ENCODE results near the gene FBXL4.

The FBXL4 gene

DNA sequence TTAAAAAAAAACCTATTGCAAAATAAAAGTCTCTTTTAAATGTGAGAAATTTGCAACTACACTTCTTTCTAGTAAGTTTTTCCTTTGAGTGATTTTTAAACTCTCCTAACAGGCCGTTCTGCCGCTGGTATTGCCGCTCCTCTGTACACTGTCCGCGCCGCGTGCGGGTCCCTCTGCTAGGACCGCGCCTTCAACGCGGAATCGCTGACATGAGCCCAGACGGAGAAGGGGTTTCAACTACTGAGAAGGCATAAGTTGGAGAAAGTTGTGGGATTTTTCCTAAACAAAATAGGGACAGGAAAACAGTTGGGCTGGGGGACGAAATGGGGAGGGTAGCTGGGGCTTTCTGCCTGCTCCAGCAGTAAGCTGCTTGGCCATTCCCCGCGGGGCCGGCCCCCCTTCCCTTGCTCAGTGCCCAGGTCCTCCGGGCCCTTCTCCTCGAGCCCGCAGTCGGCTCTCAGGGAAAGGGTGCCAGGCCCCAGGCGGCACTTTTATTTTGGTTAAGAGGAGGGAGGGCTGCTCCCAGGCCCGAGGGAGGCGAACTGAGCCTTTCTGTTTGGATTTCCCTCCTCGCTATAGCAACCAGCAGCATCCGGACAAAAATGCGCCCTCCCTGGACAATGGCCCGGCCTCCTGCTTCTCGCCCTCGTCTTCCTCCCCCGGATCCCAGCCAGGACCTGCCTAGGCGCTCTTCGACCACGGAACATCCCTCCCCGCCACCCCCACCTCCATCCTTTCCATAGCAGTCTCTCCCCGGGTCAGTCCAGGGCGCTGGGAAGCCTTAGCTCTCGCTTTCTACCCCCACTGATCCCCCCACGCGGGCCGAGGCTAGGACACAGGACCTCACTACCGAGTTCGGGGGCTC is 120.2 kb downstream of the FBXL4 start:
- no peak overlapping the region for H3K4me3 ChIP-seq (ENCODE audit: low read depth, low read length)
- TF ChIP-seq, protein P1, sequence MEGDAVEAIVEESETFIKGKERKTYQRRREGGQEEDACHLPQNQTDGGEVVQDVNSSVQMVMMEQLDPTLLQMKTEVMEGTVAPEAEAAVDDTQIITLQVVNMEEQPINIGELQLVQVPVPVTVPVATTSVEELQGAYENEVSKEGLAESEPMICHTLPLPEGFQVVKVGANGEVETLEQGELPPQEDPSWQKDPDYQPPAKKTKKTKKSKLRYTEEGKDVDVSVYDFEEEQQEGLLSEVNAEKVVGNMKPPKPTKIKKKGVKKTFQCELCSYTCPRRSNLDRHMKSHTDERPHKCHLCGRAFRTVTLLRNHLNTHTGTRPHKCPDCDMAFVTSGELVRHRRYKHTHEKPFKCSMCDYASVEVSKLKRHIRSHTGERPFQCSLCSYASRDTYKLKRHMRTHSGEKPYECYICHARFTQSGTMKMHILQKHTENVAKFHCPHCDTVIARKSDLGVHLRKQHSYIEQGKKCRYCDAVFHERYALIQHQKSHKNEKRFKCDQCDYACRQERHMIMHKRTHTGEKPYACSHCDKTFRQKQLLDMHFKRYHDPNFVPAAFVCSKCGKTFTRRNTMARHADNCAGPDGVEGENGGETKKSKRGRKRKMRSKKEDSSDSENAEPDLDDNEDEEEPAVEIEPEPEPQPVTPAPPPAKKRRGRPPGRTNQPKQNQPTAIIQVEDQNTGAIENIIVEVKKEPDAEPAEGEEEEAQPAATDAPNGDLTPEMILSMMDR (IDR thresholded peaks at IDR 0.05; ENCODE audit: borderline replicate concordance, insufficient read depth, low read depth, low read length), result no peak

DNA sequence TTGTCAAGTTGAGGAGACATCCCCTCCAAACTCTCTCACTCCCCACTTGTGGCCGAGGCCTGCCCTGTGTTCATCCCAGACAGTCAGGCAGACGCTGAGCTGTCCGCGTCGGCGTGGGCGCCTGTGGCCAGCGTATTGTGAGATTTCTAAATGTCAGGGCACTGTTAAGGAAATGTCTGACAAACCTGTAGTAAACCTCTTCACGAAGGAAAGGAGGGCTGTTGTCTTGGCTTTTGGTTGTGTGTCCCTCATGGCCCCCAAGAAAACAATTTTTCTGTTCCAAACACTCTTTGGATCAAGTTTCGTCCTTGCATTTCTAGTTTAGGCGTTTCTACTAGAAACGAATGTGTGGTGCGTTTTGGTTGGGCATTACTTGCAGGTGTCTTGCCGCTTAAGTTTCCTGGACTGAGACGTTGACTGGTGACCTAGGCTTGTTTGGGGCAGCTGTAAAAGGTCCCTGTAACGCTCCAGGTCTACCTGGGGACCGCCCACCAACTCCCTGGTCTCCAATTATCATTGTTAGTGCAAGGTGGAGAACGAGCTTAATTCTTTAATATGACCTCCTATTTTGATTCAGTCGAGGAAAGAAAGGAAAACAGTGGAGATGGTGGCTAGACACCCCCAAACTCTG is 122.0 kb downstream of the FBXL4 start:
- TF ChIP-seq, protein P1 (IDR thresholded peaks at IDR 0.05; ENCODE audit: borderline replicate concordance, insufficient read depth, low read depth, low read length), result no peak
- no peak overlapping the region for H3K4me3 ChIP-seq (ENCODE audit: low read depth, low read length)

DNA sequence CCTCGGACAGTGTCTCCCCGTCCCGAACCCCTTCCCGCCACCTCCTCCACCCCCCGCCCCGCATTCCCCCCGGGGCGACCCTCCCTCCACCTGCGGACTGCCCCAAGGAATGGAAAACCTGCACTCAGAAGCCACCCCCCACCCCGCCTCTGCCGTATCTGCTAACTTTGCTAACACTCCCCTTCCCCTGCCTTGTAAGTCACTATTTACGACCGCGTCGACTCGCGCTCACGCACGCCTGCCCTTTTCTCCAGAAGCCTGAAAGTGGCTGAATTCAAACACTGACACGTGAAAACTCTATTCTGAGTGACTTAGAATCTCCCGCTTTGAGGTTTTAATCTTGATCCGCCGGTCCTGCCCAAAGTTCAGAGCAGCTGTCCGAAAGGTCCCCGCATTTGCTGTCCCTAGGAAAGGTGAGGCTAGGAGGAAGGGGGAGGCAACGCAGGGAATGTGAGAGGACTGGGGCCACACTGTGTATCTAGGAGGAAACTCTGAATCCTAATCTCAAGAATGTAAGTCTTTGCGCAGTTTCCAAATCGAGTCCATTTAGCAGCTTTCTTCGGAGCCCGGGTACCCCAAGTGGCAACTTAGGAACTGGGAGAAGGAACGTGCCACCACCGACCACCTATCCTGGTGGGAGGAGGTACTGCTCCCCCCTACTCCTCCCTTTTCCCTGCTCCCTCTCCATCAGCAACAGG is 122.7 kb downstream of the FBXL4 start:
- no peak overlapping the region for H3K4me3 ChIP-seq (ENCODE audit: low read depth, low read length)

DNA sequence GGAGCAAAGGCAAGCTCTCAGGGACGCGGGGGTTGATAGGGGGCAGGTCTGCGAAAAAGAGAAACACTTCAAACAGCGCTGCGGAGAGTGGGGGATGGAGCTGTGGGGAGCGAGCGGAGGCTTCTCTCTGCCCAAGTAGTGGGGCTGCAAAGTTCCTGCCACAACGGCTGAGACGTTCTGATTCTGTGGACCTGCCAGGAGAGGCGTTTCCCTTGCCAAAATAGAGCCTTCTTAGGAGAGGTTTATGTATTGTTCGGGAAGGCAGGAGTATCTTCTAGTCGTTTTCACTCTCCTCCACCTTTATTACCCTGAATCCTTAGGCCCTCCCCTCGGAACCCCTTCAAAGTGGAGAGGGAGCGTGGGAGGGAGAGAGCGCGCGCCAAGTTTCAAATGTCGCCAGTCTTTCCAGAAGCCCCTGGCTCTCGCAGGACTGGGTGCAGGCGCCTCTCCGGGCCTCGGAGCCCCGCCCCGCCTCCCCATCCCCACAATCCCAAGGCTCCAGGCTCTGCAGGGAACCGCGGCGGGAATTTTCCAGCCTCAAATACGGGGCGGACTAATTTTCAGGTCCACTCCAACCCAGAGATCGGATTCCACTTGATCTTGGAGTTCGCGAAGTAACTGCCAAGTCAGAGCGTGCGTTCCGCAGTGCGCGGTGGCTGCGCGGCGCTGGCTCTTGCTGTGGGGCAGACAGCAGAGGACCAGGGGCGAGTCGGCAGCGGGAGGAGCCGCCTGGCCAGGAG is 123.4 kb downstream of the FBXL4 start:
- TF ChIP-seq, protein P1 (IDR thresholded peaks at IDR 0.05; ENCODE audit: borderline replicate concordance, insufficient read depth, low read depth, low read length), result no peak
- H3K4me3 ChIP-seq (ENCODE audit: low read depth, low read length), result no peak overlapping the region

More for the DNA sequence above, 122.7 kb downstream of the FBXL4 start:
- TF ChIP-seq, protein P1 (IDR thresholded peaks at IDR 0.05; ENCODE audit: borderline replicate concordance, insufficient read depth, low read depth, low read length), result no peak

DNA sequence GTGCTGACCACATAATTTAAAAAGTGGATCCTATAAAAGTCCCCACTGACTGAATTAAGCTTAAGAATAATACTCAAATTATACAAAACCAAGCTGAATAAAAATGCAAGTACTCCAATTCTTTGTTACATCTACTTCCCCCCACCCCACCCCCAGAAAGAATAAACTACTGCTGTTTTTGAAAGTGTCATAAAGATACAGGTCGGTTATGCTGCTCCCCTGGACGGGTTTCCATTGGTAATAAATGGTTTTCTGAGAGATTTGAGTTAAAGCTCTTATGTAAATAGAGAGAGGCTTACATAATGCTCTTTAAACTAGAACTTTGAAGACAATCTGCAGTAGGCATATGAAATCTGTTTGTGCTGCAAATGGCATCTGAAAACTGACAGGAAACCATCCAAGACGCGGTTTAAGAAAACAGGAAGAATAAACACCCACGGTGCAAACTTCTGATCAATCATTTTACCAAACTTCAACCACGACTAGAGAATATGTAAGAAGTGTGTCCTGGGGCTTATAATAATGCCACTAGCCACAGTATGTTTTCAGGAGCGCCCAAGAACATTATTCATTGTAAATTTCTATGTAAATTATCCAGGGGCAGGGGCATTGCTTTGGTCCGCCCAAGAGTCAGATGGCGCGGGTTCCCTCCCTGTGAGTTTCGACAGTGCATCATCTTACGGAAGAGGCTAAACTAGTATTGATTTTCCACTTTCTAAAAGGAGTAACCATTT is 124.2 kb downstream of the FBXL4 start:
- H3K4me3 ChIP-seq (ENCODE audit: low read depth, low read length), result no peak overlapping the region
- TF ChIP-seq, protein P1 (IDR thresholded peaks at IDR 0.05; ENCODE audit: borderline replicate concordance, insufficient read depth, low read depth, low read length), result no peak

DNA sequence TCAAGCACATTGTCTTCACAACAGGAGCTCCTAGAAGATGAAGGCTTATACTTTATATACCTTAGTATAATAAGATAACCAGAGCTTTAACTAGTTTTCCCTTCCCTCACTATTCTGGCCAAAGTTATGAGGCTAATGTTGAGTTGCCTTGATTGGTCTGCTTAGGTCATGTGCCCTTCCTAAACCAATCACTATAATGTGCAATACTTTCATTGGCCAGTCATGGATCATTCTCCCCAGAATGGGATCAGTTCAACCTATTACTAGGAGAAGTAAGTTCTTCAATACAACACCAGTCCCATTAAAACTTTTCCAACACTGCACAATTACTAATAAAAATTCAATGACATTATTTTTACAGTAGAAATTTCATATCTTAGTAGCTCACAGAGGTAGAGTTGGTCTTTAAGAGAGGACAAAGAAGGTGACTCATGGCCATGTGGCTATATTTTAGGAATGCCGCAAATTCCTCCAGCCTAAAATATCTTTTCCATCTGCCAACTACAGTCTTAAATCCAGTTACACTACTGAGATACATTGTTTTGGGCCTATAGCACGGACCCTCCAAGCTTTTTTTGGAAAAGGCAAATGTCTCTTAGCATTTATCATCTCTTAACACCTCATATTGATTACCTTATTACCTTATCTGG is 125.9 kb downstream of the FBXL4 start:
- TF ChIP-seq, protein P1 (IDR thresholded peaks at IDR 0.05; ENCODE audit: borderline replicate concordance, insufficient read depth, low read depth, low read length), result no peak
- H3K4me3 ChIP-seq (ENCODE audit: low read depth, low read length), result no peak overlapping the region

All from GM12875 (cell line).